GM18502 (cell line): ENCODE measurements around the gene SESTD1.
"Not testable (repeated sequence)": the region's sequence is repeated elsewhere in the genome, so short reads cannot be mapped to it uniquely, and the experiment has no call there.

Experiments
- ATAC-seq: cut with Tn5 transposase; IDR thresholded peaks from one replicate; pipeline ENCODE4 v1.9.1; 2021; ENCODE audit warnings: mild to moderate bottlenecking; ENCODE audit not compliant: unreplicated experiment, poor library complexity

Gene SESTD1

DNA sequence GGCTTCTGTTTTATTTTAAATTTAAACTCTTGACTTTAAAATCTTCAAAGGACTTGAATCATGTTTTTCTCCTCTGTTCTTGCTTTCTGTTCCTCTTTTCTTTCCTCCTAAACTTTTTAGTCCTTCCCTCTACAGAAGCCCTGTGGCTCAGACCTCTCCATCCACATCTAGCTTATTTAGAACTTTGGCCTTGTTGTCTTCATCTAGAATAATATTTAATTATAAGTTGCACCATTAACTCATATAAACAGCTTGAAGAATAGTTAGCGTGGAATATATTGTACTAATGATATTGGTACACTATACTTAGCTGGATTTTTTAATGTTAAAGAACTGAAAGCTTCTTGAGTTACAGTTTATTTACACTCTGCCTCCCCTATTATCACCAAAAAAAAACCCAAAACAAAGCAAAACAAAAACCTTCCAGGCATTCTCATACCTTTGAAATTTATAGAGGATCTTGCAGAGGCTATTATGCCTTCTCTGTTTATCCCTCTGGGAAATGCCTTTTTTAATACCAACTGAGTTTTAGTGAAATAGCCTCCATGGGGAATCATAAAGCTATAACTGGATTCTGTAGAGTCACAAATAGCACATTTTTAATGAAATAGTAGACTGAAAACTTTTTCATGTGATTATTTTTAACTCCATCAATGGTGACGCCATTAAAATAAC, 205.5 kb downstream of the SESTD1 start:
- peak; percentile 82 for ATAC-seq

DNA sequence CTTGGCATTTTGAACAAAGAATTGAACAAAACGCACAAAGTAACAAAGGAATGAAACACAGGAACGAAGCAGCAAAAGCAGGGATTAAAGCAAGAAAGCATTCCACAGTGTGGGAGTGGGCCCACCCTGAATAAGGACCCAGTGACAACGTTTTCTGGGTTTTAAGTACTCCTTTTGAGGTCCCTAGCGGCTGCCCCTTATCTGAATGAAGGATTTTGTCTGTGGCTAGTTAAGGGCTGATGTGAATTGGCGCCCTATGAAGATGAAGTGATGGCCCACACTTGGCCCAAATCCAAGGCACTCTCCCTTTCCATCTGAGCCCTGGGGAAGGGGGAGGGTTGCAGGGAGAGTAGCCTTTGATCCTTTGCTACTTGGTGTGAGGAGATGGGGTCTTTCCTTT, 206.9 kb downstream of the SESTD1 start:
- ATAC-seq: no peak

DNA sequence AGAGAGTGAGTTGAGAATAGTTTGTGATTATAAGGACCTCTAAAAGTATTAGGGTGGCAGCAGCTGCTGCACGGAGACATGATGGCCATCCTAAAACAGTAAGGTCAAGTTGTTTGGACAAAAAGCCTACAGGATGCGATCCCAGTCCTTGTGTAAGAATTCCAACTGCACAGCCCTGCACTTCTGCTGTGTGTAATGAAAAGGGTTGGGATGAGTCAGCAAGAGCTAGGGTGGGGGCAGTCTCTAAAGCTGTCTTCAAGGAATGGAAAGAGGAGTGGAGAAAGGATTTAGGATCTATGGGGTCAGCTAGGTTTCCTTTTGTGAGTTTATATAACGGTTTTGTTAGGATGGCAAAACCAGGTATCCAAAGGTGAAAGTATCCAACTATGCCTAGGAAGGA, 211.1 kb downstream of the SESTD1 start:
- ATAC-seq: not testable (repeated sequence)
